Stomach (tissue), 4 donors: ENCODE measurements around the gene SPATC1L.

Source experiments
- CTCF ChIP-seq, 7 experiments: fragments of 450-650 bp in 4 of 7; fragments of 200-600 bp in 3 of 7; sonication (generic) in 3 of 7; IDR thresholded peaks; one replicate each; pipeline ENCODE4 v1.5.1; 2016 to 2019; ENCODE audit warnings: antibody characterized with exemption in 7 of 7, control low read depth in 2 of 7, mild to moderate bottlenecking in 1 of 7
- POLR2A ChIP-seq, 4 donors: fragments of 450-650 bp; IDR thresholded peaks; one replicate each; pipeline ENCODE4 v1.6.1; 2016; ENCODE audit warnings: antibody characterized with exemption in 4 of 4, control low read depth in 2 of 4, mild to moderate bottlenecking in 1 of 4, moderate library complexity in 1 of 4

- TF ChIP-seq CTCF (IDR thresholded peaks at IDR 0.05) (no peak), POLR2A (IDR thresholded peaks at IDR 0.05) (no peak)
Observed at GRCh38 chr21:46220847-46221246, 36.6 kb upstream of the SPATC1L start.
